Peyer's patch (tissue), 4 donors: ENCODE results near the gene TRPM6.
A peak's percentile ranks its signal among the peaks of the same experiment; 100 is the strongest.

Experiments
- CTCF ChIP-seq, 6 experiments: fragments of 450-650 bp in 4 of 6; fragments of 200-600 bp in 2 of 6; sonication (generic) in 1 of 6; IDR thresholded peaks; one replicate each; pipeline ENCODE4 v1.5.1; 2017 to 2019; ENCODE audit warnings: antibody characterized with exemption in 6 of 6, mild to moderate bottlenecking in 3 of 6, moderate library complexity in 1 of 6
- POLR2A ChIP-seq, 2 donors: fragments of 450-650 bp; IDR thresholded peaks; one replicate each; pipeline ENCODE4 v1.5.1; 2017; ENCODE audit warnings: antibody characterized with exemption in 2 of 2, mild to moderate bottlenecking in 2 of 2, moderate library complexity in 2 of 2

- TF ChIP-seq CTCF (IDR thresholded peaks at IDR 0.05): peak in 1 of 6 experiments; percentile 10
- TF ChIP-seq POLR2A (IDR thresholded peaks at IDR 0.05): no peak
Measured at GRCh38 chr9:74908665-74909064, 20.9 kb upstream of the TRPM6 start.
